ENCODE data around the gene KLF7. TPM values are rescaled to one million over a fixed set of nuclear protein-coding genes. Genes with fewer than 3 reads are reported as not detected.

The KLF7 gene
- total RNA-seq, 1 experiment from 2014 or later, result 32.2 TPM

DNA sequence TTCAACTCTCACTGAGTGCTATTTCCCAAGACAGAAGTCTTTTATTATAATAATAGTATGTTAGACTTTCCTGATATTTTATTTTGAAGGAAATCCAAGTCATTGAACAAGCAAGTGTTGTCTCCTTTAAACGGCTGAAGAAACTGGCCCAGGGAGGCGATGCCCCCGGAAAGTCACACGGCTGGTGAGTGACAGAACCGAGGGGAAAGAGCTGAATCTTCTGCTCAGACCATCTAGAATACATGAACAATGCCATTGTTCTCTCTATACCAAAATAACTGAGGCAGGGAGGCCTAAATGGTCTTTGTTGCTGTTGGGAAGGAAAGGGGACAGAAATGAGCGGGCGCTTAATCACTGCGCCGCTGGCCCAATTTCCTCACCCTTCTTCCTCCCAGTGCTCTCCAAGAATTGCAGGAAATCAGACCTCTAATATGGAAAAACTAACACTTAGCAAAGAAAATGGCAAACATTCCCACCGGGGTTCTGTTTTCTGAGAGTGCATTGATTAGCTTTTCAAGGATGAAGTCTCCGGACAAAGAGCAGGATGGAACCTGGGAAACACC, 101.5 kb downstream of the KLF7 start:
- TF ChIP-seq, protein P1, sequence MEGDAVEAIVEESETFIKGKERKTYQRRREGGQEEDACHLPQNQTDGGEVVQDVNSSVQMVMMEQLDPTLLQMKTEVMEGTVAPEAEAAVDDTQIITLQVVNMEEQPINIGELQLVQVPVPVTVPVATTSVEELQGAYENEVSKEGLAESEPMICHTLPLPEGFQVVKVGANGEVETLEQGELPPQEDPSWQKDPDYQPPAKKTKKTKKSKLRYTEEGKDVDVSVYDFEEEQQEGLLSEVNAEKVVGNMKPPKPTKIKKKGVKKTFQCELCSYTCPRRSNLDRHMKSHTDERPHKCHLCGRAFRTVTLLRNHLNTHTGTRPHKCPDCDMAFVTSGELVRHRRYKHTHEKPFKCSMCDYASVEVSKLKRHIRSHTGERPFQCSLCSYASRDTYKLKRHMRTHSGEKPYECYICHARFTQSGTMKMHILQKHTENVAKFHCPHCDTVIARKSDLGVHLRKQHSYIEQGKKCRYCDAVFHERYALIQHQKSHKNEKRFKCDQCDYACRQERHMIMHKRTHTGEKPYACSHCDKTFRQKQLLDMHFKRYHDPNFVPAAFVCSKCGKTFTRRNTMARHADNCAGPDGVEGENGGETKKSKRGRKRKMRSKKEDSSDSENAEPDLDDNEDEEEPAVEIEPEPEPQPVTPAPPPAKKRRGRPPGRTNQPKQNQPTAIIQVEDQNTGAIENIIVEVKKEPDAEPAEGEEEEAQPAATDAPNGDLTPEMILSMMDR (conservative IDR thresholded peaks at IDR 0.05), result no peak
- Histone ChIP-seq H2AK5ac (ENCODE audit: insufficient read length, low read length) (no peak overlapping the region), H3K27ac (ENCODE audit: insufficient read length, low read depth, low read length) (no peak overlapping the region), H2BK15ac (ENCODE audit: low read depth, low read length) (no peak overlapping the region), H3K23ac (ENCODE audit: insufficient read length, low read depth, low read length) (no peak overlapping the region), H3K23me2 (ENCODE audit: insufficient read length, low read depth, low read length, poor library complexity, severe bottlenecking) (no peaks in the 10 kb centered on the region), H3T11ph (ENCODE audit: low read length) (no peak overlapping the region), H3K79me1 (ENCODE audit: insufficient read depth, low read depth, low read length, poor library complexity, severe bottlenecking) (no peaks in the 10 kb centered on the region), H3K4ac (ENCODE audit: low read depth, low read length) (no peak overlapping the region), H3K56ac (ENCODE audit: insufficient read length, low read depth, low read length) (no peak overlapping the region), H4K91ac (ENCODE audit: insufficient read length, low read depth, low read length) (no peak overlapping the region), H4K20me1 (ENCODE audit: control insufficient read depth, insufficient read depth, insufficient read length) (no peaks in the 10 kb centered on the region), H3K18ac (ENCODE audit: insufficient read length, low read depth, low read length) (no peak overlapping the region), H2BK12ac (ENCODE audit: insufficient read length, low read depth, low read length) (no peak overlapping the region), H3K27me3 (ENCODE audit: insufficient read depth, low read length) (no peaks in the 10 kb centered on the region), H3K14ac (ENCODE audit: insufficient read depth, low read length) (no peak overlapping the region), H4K5ac (ENCODE audit: insufficient read length, low read depth, low read length) (no peak overlapping the region), H3K4me2 (ENCODE audit: insufficient read depth, insufficient read length, low read length) (no peak overlapping the region), H3K9me3 (ENCODE audit: control insufficient read depth, low read depth, low read length) (no peaks in the 10 kb centered on the region), H4K8ac (replicated peaks; ENCODE audit: insufficient read length, low read depth, low read length) (no peak overlapping the region), H2BK120ac (ENCODE audit: low read depth, low read length, poor library complexity, severe bottlenecking) (no peak overlapping the region), H3K9ac (ENCODE audit: extremely low read depth, insufficient read length, low read length) (no peak overlapping the region), H2BK5ac (ENCODE audit: insufficient read length, low read length) (no peak overlapping the region), H2AFZ (ENCODE audit: low read length) (no peak overlapping the region), H2BK20ac (ENCODE audit: low read depth, low read length, poor library complexity, severe bottlenecking) (no peak overlapping the region), H3K4me1 (ENCODE audit: insufficient read depth, low read length) (no peaks in the 10 kb centered on the region), H3K79me2 (ENCODE audit: insufficient read depth, low read length) (no peaks in the 10 kb centered on the region)
- H3K27me3 Mint-ChIP-seq (ENCODE audit: low read depth), result no peaks in the 10 kb centered on the region
- H3K27ac Mint-ChIP-seq, result no peak overlapping the region
- peaks cover 14 to 15% of the 10 kb centered on the region in 2 experiments for H3K4me1 Mint-ChIP-seq
- no peak overlapping the region for H3K4me3 Mint-ChIP-seq
- no CpG with 5 or more reads among the region's 11 CpGs for WGBS (ENCODE audit: extremely low coverage, insufficient read length, low lambda C conversion rate)
- no peaks in the 10 kb centered on the region for H3K36me3 Mint-ChIP-seq (ENCODE audit: insufficient read depth in 1 of 3, low read depth in 3 of 3)
- no peak for DNase-seq
- no peaks in the 10 kb centered on the region for H3K9me3 Mint-ChIP-seq
